Measurements from ENCODE around the gene PTH2.

- peak; percentile 92 for TF ChIP-seq EZH2 (IDR thresholded peaks at IDR 0.05; ENCODE audit: low read length, missing control alignments)
- TF ChIP-seq, protein P1, sequence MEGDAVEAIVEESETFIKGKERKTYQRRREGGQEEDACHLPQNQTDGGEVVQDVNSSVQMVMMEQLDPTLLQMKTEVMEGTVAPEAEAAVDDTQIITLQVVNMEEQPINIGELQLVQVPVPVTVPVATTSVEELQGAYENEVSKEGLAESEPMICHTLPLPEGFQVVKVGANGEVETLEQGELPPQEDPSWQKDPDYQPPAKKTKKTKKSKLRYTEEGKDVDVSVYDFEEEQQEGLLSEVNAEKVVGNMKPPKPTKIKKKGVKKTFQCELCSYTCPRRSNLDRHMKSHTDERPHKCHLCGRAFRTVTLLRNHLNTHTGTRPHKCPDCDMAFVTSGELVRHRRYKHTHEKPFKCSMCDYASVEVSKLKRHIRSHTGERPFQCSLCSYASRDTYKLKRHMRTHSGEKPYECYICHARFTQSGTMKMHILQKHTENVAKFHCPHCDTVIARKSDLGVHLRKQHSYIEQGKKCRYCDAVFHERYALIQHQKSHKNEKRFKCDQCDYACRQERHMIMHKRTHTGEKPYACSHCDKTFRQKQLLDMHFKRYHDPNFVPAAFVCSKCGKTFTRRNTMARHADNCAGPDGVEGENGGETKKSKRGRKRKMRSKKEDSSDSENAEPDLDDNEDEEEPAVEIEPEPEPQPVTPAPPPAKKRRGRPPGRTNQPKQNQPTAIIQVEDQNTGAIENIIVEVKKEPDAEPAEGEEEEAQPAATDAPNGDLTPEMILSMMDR (conservative IDR thresholded peaks at IDR 0.05 in 1 of 2, IDR thresholded peaks at IDR 0.05 in 1 of 2; ENCODE audit: low read depth in 1 of 2, low read length in 2 of 2): no peak
Observed at GRCh38 chr19:49436381-49437017, 13.3 kb upstream of the PTH2 start.
